Panc1 (cell line): ENCODE results near the gene ELK1. TPM values are rescaled to one million over a fixed set of nuclear protein-coding genes. Genes with fewer than 3 reads are reported as not detected.
A peak's percentile ranks its signal among the peaks of the same experiment; 100 is the strongest.

Experiments
- ATAC-seq: fragments of 200-7000 bp; cut with Tn5 transposase; 2 replicates; pipeline ENCODE4 v1.9.1; 2020; ENCODE audit warnings: mild to moderate bottlenecking, moderate library complexity
- BruUV-seq: library from RNA; stranded (reverse); fragments of 400-500 nt; replicated peaks from 2 replicates; lab custom pipeline; 2021; lab: Mats Ljungman, UMichigan
- CTCF ChIA-PET: fragments of 300-600 bp; sonication (Branson Sonifier 250); formaldehyde crosslinking; loops from one replicate; lab custom pipeline; 2022; ENCODE audit warnings: antibody characterized with exemption; lab: Charles Lee
- POLR2A ChIA-PET: fragments of 300-600 bp; sonication (Branson Sonifier 250); formaldehyde crosslinking; loops from one replicate; lab custom pipeline; 2022; ENCODE audit warnings: antibody characterized with exemption; lab: Charles Lee
- DNase-seq: peaks from one replicate; pipeline ENCODE4 v3.0.0-alpha.2; 2010; ENCODE audit warnings: low read depth, low spot score
- H3K27ac ChIP-seq: 2 replicates; pipeline ENCODE4 v1.5.1; 2011; ENCODE audit warnings: mild to moderate bottlenecking, low read length, inconsistent platforms
- H3K27me3 ChIP-seq: fragments of 200-500 bp; sonication (Bioruptor generic); 2 replicates; pipeline ENCODE4 v1.6.0; 2014; ENCODE audit warnings: low read length, inconsistent platforms; ENCODE audit not compliant: control insufficient read depth, insufficient read depth
- H3K36me3 ChIP-seq: fragments of 200-500 bp; sonication (Bioruptor generic); 2 replicates; pipeline ENCODE4 v1.5.1; 2014; ENCODE audit warnings: inconsistent platforms, mild to moderate bottlenecking, low read length, moderate library complexity; ENCODE audit not compliant: control insufficient read depth, insufficient read depth
- H3K4me1 ChIP-seq: 2 replicates; pipeline ENCODE4 v1.5.1; 2011; ENCODE audit warnings: inconsistent platforms, mild to moderate bottlenecking, low read length, moderate library complexity; ENCODE audit not compliant: control insufficient read depth, insufficient read depth
- H3K4me3 ChIP-seq, 2 experiments: 2 replicates each; pipeline ENCODE4 v1.5.1; 2011 to 2012; ENCODE audit warnings: low read depth in 2 of 2, low read length in 2 of 2, mild to moderate bottlenecking in 2 of 2, inconsistent platforms in 1 of 2, moderate library complexity in 1 of 2
- H3K9me3 ChIP-seq: fragments of 200-500 bp; sonication (Bioruptor generic); 2 replicates; pipeline ENCODE4 v1.5.1; 2014; ENCODE audit warnings: low read depth, mild to moderate bottlenecking, inconsistent platforms, low read length, moderate library complexity; ENCODE audit not compliant: control insufficient read depth, insufficient read depth
- POLR2AphosphoS5 ChIP-seq: IDR thresholded peaks from 2 replicates; pipeline ENCODE4 v1.6.1; 2012; ENCODE audit warnings: mild to moderate bottlenecking, low read depth, low read length, moderate library complexity
- REST ChIP-seq, 2 experiments: IDR thresholded peaks; 2 replicates each; pipeline ENCODE4 v1.6.1; 2011 to 2012; ENCODE audit warnings: low read depth in 2 of 2, control low read depth in 1 of 2, low read length in 1 of 2, mild to moderate bottlenecking in 1 of 2, moderate library complexity in 1 of 2; ENCODE audit not compliant: insufficient read depth in 1 of 2
- SIN3A ChIP-seq: IDR thresholded peaks from 2 replicates; pipeline ENCODE4 v1.6.1; 2012; ENCODE audit warnings: low read depth, mild to moderate bottlenecking, low read length, moderate library complexity, borderline replicate concordance; ENCODE audit not compliant: insufficient read depth
- TCF7L2 ChIP-seq: IDR thresholded peaks from 2 replicates; pipeline ENCODE4 v1.6.1; 2011; ENCODE audit warnings: mild to moderate bottlenecking, low read depth, low read length, inconsistent platforms
- in situ Hi-C: cut with HindIII; loops from 2 replicates; pipeline ENCODE4 v1.10.0; 2016; ENCODE audit warnings: low sequenced_read_pairs, low pct_unique_long_range_greater_than_20kb
- intact Hi-C: fragments of 100-400 bp; cut with micrococcal nuclease; formaldehyde crosslinking; loops from one replicate; pipeline ENCODE4 v1.10.0; 2022; ENCODE audit not compliant: unreplicated experiment
- total RNA-seq: library from RNA; stranded (reverse); gene quantifications from one replicate; pipeline ENCODE4 v1.2.1, GENCODE V29; 2021; ENCODE audit not compliant: unreplicated experiment
- TF ChIP-seq, protein P1 (sequence below): fragments of 450-650 bp; IDR thresholded peaks from 2 replicates; pipeline ENCODE4 v1.5.1; 2017; ENCODE audit warnings: mild to moderate bottlenecking

The ELK1 gene
- total RNA-seq, 1 experiment from 2014 or later, result 64.6 TPM

DNA sequence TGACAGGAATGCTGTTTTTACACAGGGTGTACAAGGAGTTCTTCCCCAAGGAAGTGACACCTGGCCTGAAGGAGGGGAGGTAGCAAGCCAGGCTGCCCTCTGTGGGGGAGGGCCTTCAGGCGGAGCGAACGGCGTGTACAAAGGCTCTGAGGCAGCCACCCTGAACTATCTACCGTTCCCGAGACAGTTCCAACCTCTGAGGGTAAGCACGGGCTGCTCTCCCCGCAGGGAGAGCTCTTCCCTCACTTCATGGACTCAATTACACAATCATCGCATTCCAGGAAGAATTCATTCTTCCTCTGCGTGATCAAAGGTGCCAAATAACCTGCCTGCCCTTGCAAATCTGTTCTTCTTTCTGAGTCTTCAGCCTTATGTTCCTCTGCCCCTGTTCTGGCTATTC lies 4.8 kb downstream of the ELK1 start:
- ChIA-PET POLR2A (no interaction called here), CTCF (no interaction called here)
- TF ChIP-seq POLR2AphosphoS5 (no peak), TCF7L2 (no peak), REST (IDR thresholded peaks at IDR 0.05; ENCODE audit: insufficient read depth in 1 of 2, low read depth in 2 of 2, low read length in 1 of 2) (no peak), SIN3A (no peak)
- TF ChIP-seq, protein P1, sequence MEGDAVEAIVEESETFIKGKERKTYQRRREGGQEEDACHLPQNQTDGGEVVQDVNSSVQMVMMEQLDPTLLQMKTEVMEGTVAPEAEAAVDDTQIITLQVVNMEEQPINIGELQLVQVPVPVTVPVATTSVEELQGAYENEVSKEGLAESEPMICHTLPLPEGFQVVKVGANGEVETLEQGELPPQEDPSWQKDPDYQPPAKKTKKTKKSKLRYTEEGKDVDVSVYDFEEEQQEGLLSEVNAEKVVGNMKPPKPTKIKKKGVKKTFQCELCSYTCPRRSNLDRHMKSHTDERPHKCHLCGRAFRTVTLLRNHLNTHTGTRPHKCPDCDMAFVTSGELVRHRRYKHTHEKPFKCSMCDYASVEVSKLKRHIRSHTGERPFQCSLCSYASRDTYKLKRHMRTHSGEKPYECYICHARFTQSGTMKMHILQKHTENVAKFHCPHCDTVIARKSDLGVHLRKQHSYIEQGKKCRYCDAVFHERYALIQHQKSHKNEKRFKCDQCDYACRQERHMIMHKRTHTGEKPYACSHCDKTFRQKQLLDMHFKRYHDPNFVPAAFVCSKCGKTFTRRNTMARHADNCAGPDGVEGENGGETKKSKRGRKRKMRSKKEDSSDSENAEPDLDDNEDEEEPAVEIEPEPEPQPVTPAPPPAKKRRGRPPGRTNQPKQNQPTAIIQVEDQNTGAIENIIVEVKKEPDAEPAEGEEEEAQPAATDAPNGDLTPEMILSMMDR, result no peak
- H3K27me3 ChIP-seq, result no peaks in the 10 kb centered on the region
- in situ Hi-C loops (no loop called here), intact Hi-C loops (no loop called here)
- no TSS peak for BruUV-seq
- no peak overlapping the region for H3K4me3 ChIP-seq
- no peak overlapping the region for H3K27ac ChIP-seq
- 0 out of 2 replicates have a peak, but pooled peaks cover 5% of the 10 kb centered on the region for H3K4me1 ChIP-seq
- no peaks in the 10 kb centered on the region for H3K9me3 ChIP-seq
- H3K36me3 ChIP-seq, result no peaks in the 10 kb centered on the region; the same call in 1 of the 2 replicates
- no peak for ATAC-seq
- DNase-seq, result no peak

DNA sequence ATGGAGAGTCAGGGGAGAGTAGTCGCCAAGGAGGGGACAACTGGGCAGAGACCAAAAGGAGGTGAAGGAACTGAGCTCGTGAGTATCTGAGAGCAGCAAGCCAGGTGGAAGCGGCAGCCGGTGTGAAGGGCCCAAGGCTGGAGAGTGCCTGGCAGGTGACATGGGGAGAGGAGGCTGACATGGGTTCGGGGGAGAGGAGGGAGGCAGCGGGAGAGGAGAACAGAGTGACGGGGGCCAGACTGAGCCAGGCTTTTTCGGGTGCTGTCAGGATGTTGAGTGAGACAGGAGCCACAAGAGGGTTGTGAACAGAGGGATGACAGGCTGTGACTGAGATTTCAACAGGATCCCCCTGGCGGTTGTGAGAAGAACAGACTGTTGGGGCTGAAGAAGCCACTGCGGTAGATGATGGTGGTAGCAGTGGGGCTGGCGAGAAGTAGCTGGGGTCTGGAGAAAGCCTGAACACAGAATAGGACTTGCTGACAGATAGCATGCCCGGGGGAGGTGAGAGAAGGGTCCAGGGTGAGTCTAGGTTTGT lies 5.7 kb downstream of the ELK1 start:
- CTCF ChIA-PET, result no interaction called here
- intact Hi-C loops, result no loop called here
- DNase-seq (no peak), ATAC-seq (peak; percentile 81)
- no peak overlapping the region for H3K4me3 ChIP-seq
- H3K36me3 ChIP-seq, result peaks cover 4% of the 10 kb centered on the region
- H3K4me1 ChIP-seq, result 0 out of 2 replicates have a peak, but pooled peaks cover 5% of the 10 kb centered on the region
- POLR2A ChIA-PET, result no interaction called here
- no peak overlapping the region for H3K27ac ChIP-seq
- H3K9me3 ChIP-seq, result no peaks in the 10 kb centered on the region
- no peaks in the 10 kb centered on the region for H3K27me3 ChIP-seq
- TF ChIP-seq, protein P1, result peak; percentile 45
- TF ChIP-seq TCF7L2, result no peak
- no TSS peak for BruUV-seq
- in situ Hi-C loops, result no loop called here
